Epithelial cell of proximal tubule (primary cell): Measurements from ENCODE around the gene SENP3. TPM values are rescaled to one million over a fixed set of nuclear protein-coding genes. Genes with fewer than 3 reads are reported as not detected.

Experiments
- DNase-seq: peaks from one replicate; pipeline ENCODE4 v3.0.0-alpha.2; 2011; ENCODE audit warnings: low read depth
- H3K4me3 ChIP-seq: 2 replicates; pipeline ENCODE4 v1.5.1; 2011; ENCODE audit warnings: low read depth, mild to moderate bottlenecking, low read length
- CTCF ChIP-seq: conservative IDR thresholded peaks from 2 replicates; pipeline ENCODE4 v1.5.1; 2012; ENCODE audit warnings: low read depth, mild to moderate bottlenecking, low read length
- total RNA-seq: library from RNA; depleted of rRNA; stranded (reverse); fragments of >200 nt; gene quantifications from 2 replicates; pipeline ENCODE4 v1.2.3, GENCODE V29; 2015

SENP3 gene
- total RNA-seq, 1 donor from 2014 or later = 62.9 TPM

- TF ChIP-seq CTCF = peak; percentile 35
- no peak for DNase-seq
- H3K4me3 ChIP-seq = no peak overlapping the region
These were observed 6.3 kb upstream of the SENP3 start for GRCh38 chr17:7555320-7555948.

- DNase-seq = no peak
- no peak for TF ChIP-seq CTCF
- H3K4me3 ChIP-seq = no peak overlapping the region
These were observed 5.1 kb upstream of the SENP3 start for GRCh38 chr17:7556627-7557026.

GRCh38 chr17:7557147-7557764, 4.5 kb upstream of the SENP3 start:
- no peak overlapping the region for H3K4me3 ChIP-seq
- no peak for TF ChIP-seq CTCF

GRCh38 chr17:7557775-7558543, 3.8 kb upstream of the SENP3 start:
- no peak for DNase-seq
- no peak for TF ChIP-seq CTCF
- peak overlapping the region; percentile 89 for H3K4me3 ChIP-seq

More at GRCh38 chr17:7557147-7557764, 4.5 kb upstream of the SENP3 start:
- no peak for DNase-seq

GRCh38 chr17:7558544-7559319, 3.0 kb upstream of the SENP3 start, which contains the start of gene TNFSF13:
TSS of gene TNFSF13 (plus strand) at chr17:7558750. CDS start at chr17:7559040, 290 bp downstream.
- H3K4me3 ChIP-seq = peak within 1 kb of the TSS; percentile 89
- no peak for TF ChIP-seq CTCF
- no peak for DNase-seq

- DNase-seq = no peak
- TF ChIP-seq CTCF = no peak
- peak overlapping the region; percentile 89 for H3K4me3 ChIP-seq
These were observed 2.2 kb upstream of the SENP3 start for GRCh38 chr17:7559320-7560171.
